DOHH2 (cell line): Measurements from ENCODE around the gene LYZL2.

Experiments used
- CTCF ChIP-seq: fragments of 200-600 bp; sonication (generic); IDR thresholded peaks from one replicate; pipeline ENCODE4 v1.5.1; 2014; ENCODE audit warnings: antibody characterized with exemption, mild to moderate bottlenecking, low read depth, low read length; ENCODE audit not compliant: poor library complexity, severe bottlenecking
- EZH2phosphoT487 ChIP-seq: fragments of 200-600 bp; sonication (generic); IDR thresholded peaks from 2 replicates; pipeline ENCODE4 v1.6.1; 2017; ENCODE audit warnings: borderline replicate concordance, mild to moderate bottlenecking, antibody characterized with exemption, low read length, moderate library complexity, mixed read lengths

GRCh38 chr10:30602747-30603146 lies 26.8 kb downstream of the LYZL2 start:
- TF ChIP-seq CTCF = no peak
- no peak for TF ChIP-seq EZH2phosphoT487
